HG02759 (cell line): ENCODE measurements around the gene PSMB4.
"Not testable (repeated sequence)": the region's sequence is repeated elsewhere in the genome, so short reads cannot be mapped to it uniquely, and the experiment has no call there.

ENCODE experiments used
- ATAC-seq: cut with Tn5 transposase; IDR thresholded peaks from one replicate; pipeline ENCODE4 v1.9.1; 2021; ENCODE audit warnings: mild to moderate bottlenecking, moderate library complexity; ENCODE audit not compliant: unreplicated experiment

Gene PSMB4

DNA sequence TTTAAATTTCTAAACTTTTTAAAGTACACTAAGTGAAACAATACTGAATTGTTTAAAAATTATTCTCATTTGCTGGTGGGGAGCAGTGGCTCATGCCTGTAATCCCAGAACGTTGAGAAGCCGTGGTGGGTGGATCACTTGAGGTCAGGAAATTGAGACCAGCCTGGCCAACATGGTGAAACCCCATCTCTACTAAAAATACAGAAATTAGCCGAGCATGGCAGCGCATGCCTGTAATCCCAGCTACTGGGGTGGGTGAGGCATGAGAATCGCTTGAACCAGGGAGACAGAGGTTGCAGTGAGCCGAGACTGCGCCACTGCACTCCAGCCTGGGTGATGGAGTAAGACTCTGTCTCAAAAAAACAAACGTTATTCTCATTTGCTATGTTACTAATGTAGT is 38.0 kb downstream of the PSMB4 start:
- not testable (repeated sequence) for ATAC-seq

DNA sequence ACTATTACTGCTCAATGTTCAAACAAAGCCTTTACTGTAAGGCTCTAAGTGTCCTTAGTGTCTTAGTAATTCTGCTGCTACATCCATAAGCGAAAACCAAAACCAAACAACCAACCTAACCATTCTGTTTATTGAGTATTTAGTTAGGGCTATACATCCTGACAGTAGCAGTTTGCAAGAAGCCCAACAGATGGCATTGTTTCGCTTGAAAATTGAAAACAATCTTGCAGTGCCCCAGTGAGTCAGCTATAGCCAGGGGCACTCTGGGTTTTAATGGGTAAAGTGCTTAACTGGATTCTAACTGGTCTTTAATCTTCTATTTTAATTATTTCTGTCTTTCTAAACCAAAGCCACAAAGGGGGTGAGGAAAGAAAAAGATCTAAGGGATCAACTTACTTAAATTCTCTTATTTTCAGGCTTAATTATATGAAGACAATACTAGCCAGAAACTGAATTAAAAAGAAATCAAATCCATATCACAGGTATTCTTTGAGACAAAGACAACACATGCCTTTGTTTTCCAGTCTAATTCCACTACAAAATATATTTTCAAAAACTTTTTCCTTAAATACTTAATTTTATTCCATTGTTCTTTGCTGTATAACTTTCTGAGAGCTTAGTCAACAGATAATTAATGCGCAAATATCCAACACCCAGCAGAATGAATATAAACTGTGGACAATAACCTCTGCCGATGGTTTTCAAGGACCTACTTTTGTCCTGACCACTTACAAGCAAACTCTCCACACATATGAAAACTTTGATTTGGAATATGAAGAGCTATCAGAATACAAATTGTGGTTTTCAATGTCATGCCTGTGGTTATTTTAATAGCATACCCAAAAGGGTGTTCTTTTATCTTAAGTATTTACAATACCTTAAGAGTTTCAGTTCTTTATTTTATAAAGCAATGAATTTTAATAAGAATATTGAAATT is 44.7 kb downstream of the PSMB4 start:
- peak; percentile 64 for ATAC-seq

- ATAC-seq = no peak
These were observed 45.4 kb downstream of the PSMB4 start for GRCh38 chr1:151444783-151445177.

DNA sequence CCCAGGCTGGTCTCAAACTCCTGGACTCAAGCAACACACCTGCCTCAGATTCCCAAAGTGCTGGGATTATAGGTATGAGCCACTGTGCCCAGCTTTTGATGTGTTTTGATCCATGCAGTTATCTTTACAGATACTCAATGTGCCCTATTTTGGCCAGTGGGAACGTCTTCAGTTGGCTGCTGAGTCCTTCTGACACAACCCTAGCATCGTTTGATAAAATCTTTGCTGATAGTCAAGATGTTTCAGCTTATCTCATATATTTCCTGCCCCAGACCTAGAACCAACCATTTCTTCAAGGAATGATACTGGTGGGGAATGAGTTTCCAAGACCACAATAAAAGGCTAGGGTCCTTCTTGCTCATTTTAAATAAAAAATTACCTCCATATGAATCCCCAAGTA is 48.3 kb downstream of the PSMB4 start:
- no peak for ATAC-seq
